Right hindlimb (tissue), 1 donor: ENCODE data around the gene MINK1.
"Not testable (repeated sequence)": the region's sequence is repeated elsewhere in the genome, so short reads cannot be mapped to it uniquely, and the experiment has no call there.

Experiments used
- DNase-seq: peaks from one replicate; pipeline ENCODE4 v3.0.0-alpha.2; 2018

Gene MINK1

GRCh38 chr17:4849011-4849536, 15.9 kb downstream of the MINK1 start:
- no peak for DNase-seq

- DNase-seq: no peak
Observed at GRCh38 chr17:4850246-4850645, 17.1 kb downstream of the MINK1 start.

GRCh38 chr17:4851084-4851483, 17.9 kb downstream of the MINK1 start:
- no peak for DNase-seq

GRCh38 chr17:4852567-4853207, 19.5 kb downstream of the MINK1 start:
- DNase-seq: no peak

GRCh38 chr17:4853208-4853671, 20.1 kb downstream of the MINK1 start:
- no peak for DNase-seq

GRCh38 chr17:4854111-4854681, 21.1 kb downstream of the MINK1 start:
- DNase-seq: no peak

GRCh38 chr17:4856271-4856936, 23.3 kb downstream of the MINK1 start:
- DNase-seq: no peak

GRCh38 chr17:4856937-4857314, 23.8 kb downstream of the MINK1 start:
- no peak for DNase-seq

GRCh38 chr17:4857347-4857746, 24.2 kb downstream of the MINK1 start:
- not testable (repeated sequence) for DNase-seq

GRCh38 chr17:4858068-4858881, 25.1 kb downstream of the MINK1 start:
- DNase-seq: no peak

- no peak for DNase-seq
Observed at GRCh38 chr17:4858882-4859260, 25.7 kb downstream of the MINK1 start.

- DNase-seq: peak; percentile 67
Observed at GRCh38 chr17:4859816-4860625, 26.9 kb downstream of the MINK1 start.

- no peak for DNase-seq
Observed at GRCh38 chr17:4860651-4861050, 27.5 kb downstream of the MINK1 start.

GRCh38 chr17:4861052-4861451, 27.9 kb downstream of the MINK1 start:
- DNase-seq: no peak

GRCh38 chr17:4862720-4863119, 29.6 kb downstream of the MINK1 start:
- no peak for DNase-seq

GRCh38 chr17:4863321-4863720, 30.2 kb downstream of the MINK1 start:
- no peak for DNase-seq

- DNase-seq: not testable (repeated sequence)
Observed at GRCh38 chr17:4867535-4867934, 34.4 kb downstream of the MINK1 start.

GRCh38 chr17:4869058-4869998, 36.2 kb downstream of the MINK1 start:
- DNase-seq: not testable (repeated sequence)

- no peak for DNase-seq
Observed at GRCh38 chr17:4870855-4871254, 37.7 kb downstream of the MINK1 start.

- no peak for DNase-seq
Observed at GRCh38 chr17:4872786-4873185, 39.6 kb downstream of the MINK1 start.

- no peak for DNase-seq
Observed at GRCh38 chr17:4877089-4877488, 43.9 kb downstream of the MINK1 start.
